Prostate gland (tissue), 2 donors: ENCODE measurements around the gene ADARB2.

Experiments used
- CTCF ChIP-seq, 4 experiments: fragments of 200-600 bp in 2 of 4; fragments of 450-650 bp in 2 of 4; sonication (generic) in 2 of 4; IDR thresholded peaks; 1 replicate in 3 of 4; 2 replicates in 1 of 4; pipeline ENCODE4 v1.5.1; 2016 to 2019; ENCODE audit warnings: antibody characterized with exemption in 4 of 4, mild to moderate bottlenecking in 2 of 4, moderate library complexity in 2 of 4
- POLR2A ChIP-seq: fragments of 450-650 bp; IDR thresholded peaks from one replicate; pipeline ENCODE4 v1.6.1; 2016; ENCODE audit warnings: antibody characterized with exemption, mild to moderate bottlenecking

GRCh38 chr10:1658658-1659057, 78.7 kb downstream of the ADARB2 start:
- TF ChIP-seq CTCF (IDR thresholded peaks at IDR 0.05) (no peak), POLR2A (no peak)
